Measurements from ENCODE around the gene ZNF366. TPM values are rescaled to one million over a fixed set of nuclear protein-coding genes. Genes with fewer than 3 reads are reported as not detected.

ZNF366 gene
- polyA plus RNA-seq, 6 donors from 2014 or later, result not detected

Other genes starting within 250 kb of the ZNF366 start
- gene MRPS27, start 187.2 kb downstream of the ZNF366 start, polyA plus RNA-seq (ENCODE audit: low read depth in 6 of 6), result 10 to 100 TPM; 35.4 to 45.2 (median 40.3) TPM
- gene PTCD2, start 187.0 kb downstream of the ZNF366 start, polyA plus RNA-seq (ENCODE audit: low read depth in 6 of 6), result 1 to 10 TPM in 5 of 6 donors, under 1 TPM in 1; 0.11 to 5.8 (median 4.6) TPM

Measured in naive B cell (primary cell).